ENCODE data around the gene CACNA1S. TPM values are rescaled to one million over a fixed set of nuclear protein-coding genes. Genes with fewer than 3 reads are reported as not detected.

CACNA1S gene
- total RNA-seq, 1 donor from 2014 or later, result not detected

- Mint-ChIP-seq H3K4me3 (no peak overlapping the region), H3K27me3 (ENCODE audit: insufficient read depth) (no peaks in the 10 kb centered on the region), H3K4me1 (ENCODE audit: low read depth) (no peaks in the 10 kb centered on the region), H3K9me3 (no peaks in the 10 kb centered on the region), H3K27ac (no peak overlapping the region), H3K36me3 (ENCODE audit: low read depth) (peaks cover 2% of the 10 kb centered on the region)
- DNase-seq (ENCODE audit: low spot score), result no peak
- intact Hi-C loops (cut with micrococcal nuclease), result no loop called here
These were observed 32.9 kb upstream of the CACNA1S start for GRCh38 chr1:201145132-201145531.

DNA sequence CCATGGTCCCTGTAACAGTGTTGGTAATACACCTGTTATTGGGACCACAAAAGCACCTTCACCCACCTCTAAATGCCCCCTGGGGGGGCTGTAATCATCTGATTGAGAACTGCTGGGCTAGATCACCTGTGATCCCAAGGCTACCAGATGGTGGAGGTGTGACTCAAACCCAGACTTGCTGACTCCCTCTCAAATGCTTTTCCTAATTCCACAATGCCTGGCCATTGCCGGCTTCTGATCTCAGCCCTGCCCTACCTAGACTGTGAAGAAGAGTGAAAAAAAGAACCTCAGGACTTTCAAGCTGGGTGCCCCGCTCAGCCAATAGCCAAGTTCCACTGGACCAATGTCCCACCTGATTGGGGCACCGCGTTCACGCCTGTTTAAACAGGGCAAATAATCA, 32.5 kb upstream of the CACNA1S start:
- intact Hi-C loops (cut with micrococcal nuclease), result no loop called here
- no peak for DNase-seq (ENCODE audit: low spot score)
- no peaks in the 10 kb centered on the region for H3K27me3 Mint-ChIP-seq (ENCODE audit: insufficient read depth)
- peaks cover 2% of the 10 kb centered on the region for H3K36me3 Mint-ChIP-seq (ENCODE audit: low read depth)
- H3K27ac Mint-ChIP-seq, result no peak overlapping the region
- H3K9me3 Mint-ChIP-seq, result no peaks in the 10 kb centered on the region
- H3K4me3 Mint-ChIP-seq, result no peak overlapping the region
- H3K4me1 Mint-ChIP-seq (ENCODE audit: low read depth), result no peaks in the 10 kb centered on the region

GRCh38 chr1:201143726-201144635, 31.8 kb upstream of the CACNA1S start:
- no peaks in the 10 kb centered on the region for H3K4me1 Mint-ChIP-seq (ENCODE audit: low read depth)
- intact Hi-C loops (cut with micrococcal nuclease), result no loop called here
- no peaks in the 10 kb centered on the region for H3K27me3 Mint-ChIP-seq (ENCODE audit: insufficient read depth)
- no peak for DNase-seq (ENCODE audit: low spot score)
- H3K27ac Mint-ChIP-seq, result no peak overlapping the region
- H3K9me3 Mint-ChIP-seq, result no peaks in the 10 kb centered on the region
- peaks cover 2% of the 10 kb centered on the region for H3K36me3 Mint-ChIP-seq (ENCODE audit: low read depth)
- no peak overlapping the region for H3K4me3 Mint-ChIP-seq

DNA sequence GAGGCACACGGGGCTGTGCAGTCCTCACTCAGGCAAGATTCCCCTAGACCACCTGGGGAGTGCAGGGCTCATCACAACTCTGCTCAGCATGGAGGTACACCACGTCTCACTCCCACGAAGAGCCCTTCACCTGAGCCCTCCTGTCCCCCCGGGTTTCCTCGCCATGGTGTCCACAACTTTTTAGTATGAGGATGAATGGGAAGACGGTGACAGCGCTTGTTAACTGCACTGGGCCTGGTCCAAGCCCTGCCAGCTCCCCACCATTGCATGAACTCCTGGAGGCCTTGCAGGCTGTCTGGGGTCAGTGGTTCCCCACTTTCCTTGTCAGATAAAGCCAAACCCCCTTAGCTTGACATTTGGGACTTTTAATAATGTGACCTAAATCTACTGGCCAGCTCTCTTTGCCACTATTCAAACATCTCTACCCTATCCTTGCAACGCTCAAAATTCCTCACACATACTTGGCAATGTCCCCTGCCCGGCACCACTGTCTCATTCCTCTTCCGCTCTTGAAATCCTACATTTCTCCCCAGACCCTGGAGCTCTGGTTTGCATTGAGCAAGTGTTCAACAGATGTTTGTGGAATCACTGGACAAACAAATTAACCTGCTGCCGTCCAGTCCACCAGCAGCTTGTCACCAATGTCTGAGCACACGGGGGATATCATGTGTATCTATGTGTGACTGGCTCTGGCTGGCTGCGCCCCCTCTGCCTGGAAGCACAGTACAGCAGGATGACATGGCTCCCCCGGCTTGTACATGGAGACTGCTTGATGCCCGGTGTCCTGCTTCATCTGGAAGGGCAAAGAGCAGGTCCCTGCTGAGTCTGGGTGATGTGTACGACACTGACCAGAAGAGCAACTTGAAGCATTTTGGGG, 30.9 kb upstream of the CACNA1S start:
- no peak for DNase-seq (ENCODE audit: low spot score)
- no peaks in the 10 kb centered on the region for H3K4me1 Mint-ChIP-seq (ENCODE audit: low read depth)
- intact Hi-C loops (cut with micrococcal nuclease), result no loop called here
- H3K27ac Mint-ChIP-seq, result no peak overlapping the region
- H3K36me3 Mint-ChIP-seq (ENCODE audit: low read depth), result peaks cover 2% of the 10 kb centered on the region
- H3K9me3 Mint-ChIP-seq, result no peaks in the 10 kb centered on the region
- H3K27me3 Mint-ChIP-seq (ENCODE audit: insufficient read depth), result no peaks in the 10 kb centered on the region
- H3K4me3 Mint-ChIP-seq, result no peak overlapping the region

DNA sequence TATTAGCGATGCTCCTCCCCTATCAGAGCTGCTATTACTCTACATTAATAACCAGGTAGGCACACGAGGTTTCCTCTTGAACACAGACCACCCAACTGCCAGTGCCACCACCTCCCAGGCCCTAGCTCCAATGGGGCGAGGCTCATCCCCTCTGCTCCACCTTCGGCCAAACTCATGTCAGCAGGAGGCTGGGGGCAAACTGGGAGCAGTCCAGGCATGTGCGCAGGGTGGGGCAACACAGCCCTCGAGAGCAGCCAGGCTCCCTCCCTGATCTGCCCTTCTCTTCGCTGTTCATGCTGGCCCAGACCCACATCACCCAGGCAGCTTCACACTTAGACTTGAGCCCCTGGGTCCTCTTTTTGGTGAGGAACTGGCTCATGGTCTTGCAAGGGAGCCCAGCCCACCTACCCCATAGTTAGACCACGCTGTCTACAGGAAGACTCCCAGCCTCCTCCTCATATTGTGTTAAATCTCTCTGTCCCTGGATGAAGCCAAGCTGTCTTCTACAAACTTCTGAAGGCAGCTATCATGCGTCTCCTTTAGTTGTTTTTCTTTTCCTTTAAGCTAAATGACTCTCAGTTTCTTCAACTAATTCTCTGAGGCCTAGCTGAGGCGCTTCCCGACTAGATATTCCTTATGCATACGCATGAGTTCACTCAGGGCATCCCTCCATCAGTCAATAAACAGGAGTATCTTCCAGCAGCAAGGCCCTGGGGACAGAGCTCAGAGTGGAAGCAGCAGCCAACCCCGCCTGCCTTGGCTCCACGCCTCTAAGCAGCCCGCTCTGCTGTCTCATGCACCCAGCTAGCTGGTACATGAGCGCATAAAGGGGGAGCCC, 30.0 kb upstream of the CACNA1S start:
- no peaks in the 10 kb centered on the region for H3K9me3 Mint-ChIP-seq
- intact Hi-C loops (cut with micrococcal nuclease), result no loop called here
- no peak for DNase-seq (ENCODE audit: low spot score)
- peaks cover 2% of the 10 kb centered on the region for H3K36me3 Mint-ChIP-seq (ENCODE audit: low read depth)
- no peaks in the 10 kb centered on the region for H3K4me1 Mint-ChIP-seq (ENCODE audit: low read depth)
- no peaks in the 10 kb centered on the region for H3K27me3 Mint-ChIP-seq (ENCODE audit: insufficient read depth)
- no peak overlapping the region for H3K27ac Mint-ChIP-seq
- H3K4me3 Mint-ChIP-seq, result no peak overlapping the region

DNA sequence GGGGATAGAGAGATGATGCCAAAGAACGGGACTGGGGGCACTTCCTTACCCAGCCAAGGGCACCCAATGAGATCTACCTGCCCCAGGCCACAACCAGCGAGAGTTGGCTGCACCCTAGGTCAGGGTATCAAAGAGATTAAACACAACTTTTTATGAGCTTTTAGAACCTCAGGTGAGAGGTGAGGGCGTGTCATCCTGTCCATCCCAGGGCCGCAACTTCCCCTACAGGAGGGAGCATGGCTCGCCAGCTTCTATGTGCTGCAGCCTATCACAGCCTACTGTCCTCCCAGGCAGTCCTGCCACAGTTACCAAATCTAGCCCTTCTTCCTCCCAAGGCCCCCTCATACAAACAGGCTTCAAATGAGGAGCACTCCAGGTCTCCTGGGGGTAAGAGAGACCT, 29.2 kb upstream of the CACNA1S start:
- no peak for DNase-seq (ENCODE audit: low spot score)
- Mint-ChIP-seq H3K27ac (no peak overlapping the region), H3K4me3 (no peak overlapping the region), H3K27me3 (ENCODE audit: insufficient read depth) (no peaks in the 10 kb centered on the region), H3K4me1 (ENCODE audit: low read depth) (no peaks in the 10 kb centered on the region), H3K36me3 (ENCODE audit: low read depth) (peaks cover 2% of the 10 kb centered on the region), H3K9me3 (no peaks in the 10 kb centered on the region)
- intact Hi-C loops (cut with micrococcal nuclease), result no loop called here

- Mint-ChIP-seq H3K9me3 (no peaks in the 10 kb centered on the region), H3K4me3 (no peak overlapping the region), H3K36me3 (ENCODE audit: low read depth) (peaks cover 2% of the 10 kb centered on the region), H3K27ac (no peak overlapping the region), H3K4me1 (ENCODE audit: low read depth) (no peaks in the 10 kb centered on the region), H3K27me3 (ENCODE audit: insufficient read depth) (no peaks in the 10 kb centered on the region)
- DNase-seq (ENCODE audit: low spot score), result no peak
- intact Hi-C loops (cut with micrococcal nuclease), result no loop called here
These were observed 28.7 kb upstream of the CACNA1S start for GRCh38 chr1:201140941-201141260.

GRCh38 chr1:201140235-201140940, 28.2 kb upstream of the CACNA1S start:
- Mint-ChIP-seq H3K27ac (no peak overlapping the region), H3K9me3 (no peaks in the 10 kb centered on the region), H3K36me3 (ENCODE audit: low read depth) (peaks cover 2% of the 10 kb centered on the region), H3K4me3 (no peak overlapping the region), H3K27me3 (ENCODE audit: insufficient read depth) (no peaks in the 10 kb centered on the region), H3K4me1 (ENCODE audit: low read depth) (no peaks in the 10 kb centered on the region)
- no peak for DNase-seq (ENCODE audit: low spot score)
- intact Hi-C loops (cut with micrococcal nuclease), result no loop called here

DNA sequence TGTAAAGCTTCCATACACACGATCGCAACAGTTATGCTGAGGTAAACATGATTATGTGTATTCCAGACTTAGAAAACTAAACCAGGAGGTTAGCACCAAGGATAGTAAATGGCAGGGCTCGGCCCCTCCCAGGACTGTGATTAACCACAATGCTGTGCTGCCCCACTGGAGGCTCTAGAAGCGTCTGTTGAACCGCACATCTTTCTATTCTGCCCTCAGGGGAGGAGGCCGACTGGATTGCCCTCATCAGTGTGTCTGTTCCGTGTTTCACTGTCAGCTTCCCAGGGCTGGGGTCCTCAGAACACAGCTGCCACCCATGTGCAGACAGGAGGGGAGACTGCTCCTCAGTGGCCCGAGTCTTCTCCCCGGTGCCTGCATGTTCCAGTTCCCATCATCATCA, 27.5 kb upstream of the CACNA1S start:
- Mint-ChIP-seq H3K4me3 (no peak overlapping the region), H3K9me3 (no peaks in the 10 kb centered on the region), H3K27ac (no peak overlapping the region), H3K27me3 (ENCODE audit: insufficient read depth) (no peaks in the 10 kb centered on the region), H3K4me1 (ENCODE audit: low read depth) (no peaks in the 10 kb centered on the region), H3K36me3 (ENCODE audit: low read depth) (peaks cover 4% of the 10 kb centered on the region)
- intact Hi-C loops (cut with micrococcal nuclease), result no loop called here
- no peak for DNase-seq (ENCODE audit: low spot score)

- Mint-ChIP-seq H3K9me3 (no peaks in the 10 kb centered on the region), H3K27ac (no peak overlapping the region), H3K4me1 (ENCODE audit: low read depth) (no peaks in the 10 kb centered on the region), H3K4me3 (no peak overlapping the region), H3K27me3 (ENCODE audit: insufficient read depth) (no peaks in the 10 kb centered on the region), H3K36me3 (ENCODE audit: low read depth) (peaks cover 4% of the 10 kb centered on the region)
- no peak for DNase-seq (ENCODE audit: low spot score)
- intact Hi-C loops (cut with micrococcal nuclease), result no loop called here
These were observed 27.1 kb upstream of the CACNA1S start for GRCh38 chr1:201139306-201139705.

- Mint-ChIP-seq H3K27ac (no peak overlapping the region), H3K36me3 (ENCODE audit: low read depth) (peaks cover 4% of the 10 kb centered on the region), H3K27me3 (ENCODE audit: insufficient read depth) (no peaks in the 10 kb centered on the region), H3K4me3 (no peak overlapping the region), H3K9me3 (no peaks in the 10 kb centered on the region), H3K4me1 (ENCODE audit: low read depth) (no peaks in the 10 kb centered on the region)
- intact Hi-C loops (cut with micrococcal nuclease), result no loop called here
- DNase-seq (ENCODE audit: low spot score), result no peak
These were observed 26.1 kb upstream of the CACNA1S start for GRCh38 chr1:201138311-201138840.

Data from activated T-helper 1 cell treated with anti-CD3 and anti-CD28 coated beads, Interleukin-12 subunit alpha, Interleukin-12 subunit beta, Interleukin-2, Interleukin-4 antibody, amounts not matched to agents 30 ng/mL and 10 ng/mL and 1 ng/mL, durations not matched to agents 14 hours and 24 hours and 36 hours (primary cell).